ENCODE measurements around the gene OR52D1. TPM values are rescaled to one million over a fixed set of nuclear protein-coding genes. Genes with fewer than 3 reads are reported as not detected.

Gene OR52D1
- total RNA-seq, 4 donors from 2014 or later, result not detected

- TF ChIP-seq POLR2A (IDR thresholded peaks at IDR 0.05; ENCODE audit: low read depth) (no peak), EP300 (IDR thresholded peaks at IDR 0.05) (no peak), POLR2AphosphoS5 (IDR thresholded peaks at IDR 0.05) (no peak), CTCF (IDR thresholded peaks at IDR 0.05) (no peak)
- no peaks in the 10 kb centered on the region for H3K27me3 ChIP-seq
- DNase-seq (ENCODE audit: extremely low spot score), result no peak
- no peak overlapping the region for H3K27ac ChIP-seq (replicated peaks in 1 of 4)
- no peak overlapping the region for H3K4me3 ChIP-seq
- no peaks in the 10 kb centered on the region for H3K4me1 ChIP-seq
- H3K9me3 ChIP-seq, result no peaks in the 10 kb centered on the region
- 81% methylated on average over 3 of the region's 3 CpGs for WGBS
- intact Hi-C loops (cut with DNase I), result no loop called here
- no peaks in the 10 kb centered on the region for H3K36me3 ChIP-seq
Observed at GRCh38 chr11:5486421-5486820, 2.1 kb upstream of the OR52D1 start.

GRCh38 chr11:5488798-5489399 is 414 bp downstream of the OR52D1 start:
- intact Hi-C loops (cut with DNase I), result no loop called here
- no peak for TF ChIP-seq POLR2A (IDR thresholded peaks at IDR 0.05; ENCODE audit: low read depth)
- TF ChIP-seq EP300 (IDR thresholded peaks at IDR 0.05), result no peak
- no peak for TF ChIP-seq CTCF (IDR thresholded peaks at IDR 0.05)
- no peak for TF ChIP-seq POLR2AphosphoS5 (IDR thresholded peaks at IDR 0.05)
- Histone ChIP-seq H3K9me3 (no peaks in the 10 kb centered on the region), H3K36me3 (no peaks in the 10 kb centered on the region), H3K27me3 (no peaks in the 10 kb centered on the region), H3K4me1 (no peaks in the 10 kb centered on the region), H3K4me3 (no peak overlapping the region), H3K27ac (replicated peaks in 1 of 4) (no peak overlapping the region)
- 77% methylated on average over 4 of the region's 4 CpGs for WGBS
- no peak for DNase-seq (ENCODE audit: extremely low spot score)

- intact Hi-C loops (cut with DNase I), result no loop called here
- 55% methylated on average over 5 of the region's 5 CpGs for WGBS
- Histone ChIP-seq H3K27me3 (no peaks in the 10 kb centered on the region), H3K4me3 (no peak overlapping the region), H3K36me3 (no peaks in the 10 kb centered on the region), H3K4me1 (no peaks in the 10 kb centered on the region), H3K9me3 (no peaks in the 10 kb centered on the region), H3K27ac (replicated peaks in 1 of 4) (no peak overlapping the region)
- TF ChIP-seq CTCF (IDR thresholded peaks at IDR 0.05) (no peak), POLR2A (IDR thresholded peaks at IDR 0.05; ENCODE audit: low read depth) (no peak)
- DNase-seq (ENCODE audit: extremely low spot score), result no peak
Observed at GRCh38 chr11:5489576-5490357, 1.3 kb downstream of the OR52D1 start.

- no peak for DNase-seq (ENCODE audit: extremely low spot score)
- Histone ChIP-seq H3K27ac (replicated peaks in 1 of 4) (no peak overlapping the region), H3K36me3 (no peaks in the 10 kb centered on the region), H3K4me3 (no peak overlapping the region), H3K27me3 (no peaks in the 10 kb centered on the region), H3K9me3 (no peaks in the 10 kb centered on the region), H3K4me1 (no peaks in the 10 kb centered on the region)
- intact Hi-C loops (cut with DNase I), result no loop called here
- 76% methylated on average over 2 of the region's 2 CpGs for WGBS
- TF ChIP-seq EP300 (IDR thresholded peaks at IDR 0.05), result no peak
- TF ChIP-seq POLR2A (IDR thresholded peaks at IDR 0.05; ENCODE audit: low read depth), result no peak
- TF ChIP-seq POLR2AphosphoS5 (IDR thresholded peaks at IDR 0.05), result no peak
- TF ChIP-seq CTCF (IDR thresholded peaks at IDR 0.05), result no peak
Observed at GRCh38 chr11:5499671-5500070, 11.2 kb downstream of the OR52D1 start.

Measured in esophagus muscularis mucosa (tissue), 4 donors.